ENCODE results near the gene SDC4.
A peak's percentile ranks its signal among the peaks of the same experiment; 100 is the strongest.

SDC4 gene

GRCh38 chr20:45299786-45300185 lies 48.4 kb downstream of the SDC4 start:
- no peak for DNase-seq (ENCODE audit: low read depth in 2 of 2, low spot score in 1 of 2)

- no peak for DNase-seq (ENCODE audit: low read depth in 2 of 2, low spot score in 1 of 2)
These were observed 50.3 kb downstream of the SDC4 start for GRCh38 chr20:45297786-45298497.

GRCh38 chr20:45294659-45295058 lies 53.6 kb downstream of the SDC4 start:
- no peak for DNase-seq (ENCODE audit: low read depth in 2 of 2, low spot score in 1 of 2)

- no peak for DNase-seq (ENCODE audit: low read depth in 2 of 2, low spot score in 1 of 2)
These were observed 54.2 kb downstream of the SDC4 start for GRCh38 chr20:45294003-45294368.

GRCh38 chr20:45293041-45294002 lies 54.9 kb downstream of the SDC4 start:
- peak; percentile 59 to 69 for DNase-seq (ENCODE audit: low read depth in 2 of 2, low spot score in 1 of 2)

GRCh38 chr20:45292343-45292742 lies 55.9 kb downstream of the SDC4 start:
- no peak for DNase-seq (ENCODE audit: low read depth in 2 of 2, low spot score in 1 of 2)

- DNase-seq (ENCODE audit: low read depth in 2 of 2, low spot score in 1 of 2): no peak
These were observed 56.7 kb downstream of the SDC4 start for GRCh38 chr20:45291526-45291925.

- DNase-seq (ENCODE audit: low read depth in 2 of 2, low spot score in 1 of 2): peak; percentile 14 to 45
These were observed 57.4 kb downstream of the SDC4 start for GRCh38 chr20:45290677-45291355.

- no peak for DNase-seq (ENCODE audit: low read depth in 2 of 2, low spot score in 1 of 2)
These were observed 58.1 kb downstream of the SDC4 start for GRCh38 chr20:45289942-45290676.

- no peak for DNase-seq (ENCODE audit: low read depth in 2 of 2, low spot score in 1 of 2)
These were observed 59.4 kb downstream of the SDC4 start for GRCh38 chr20:45288860-45289259.

GRCh38 chr20:45288376-45288775 lies 59.8 kb downstream of the SDC4 start:
- no peak for DNase-seq (ENCODE audit: low read depth in 2 of 2, low spot score in 1 of 2)

- no peak for DNase-seq (ENCODE audit: low read depth in 2 of 2, low spot score in 1 of 2)
These were observed 64.6 kb downstream of the SDC4 start for GRCh38 chr20:45283551-45284057.

- DNase-seq (ENCODE audit: low read depth in 2 of 2, low spot score in 1 of 2): no peak
These were observed 65.3 kb downstream of the SDC4 start for GRCh38 chr20:45282700-45283550.

- no peak for DNase-seq (ENCODE audit: low read depth in 2 of 2, low spot score in 1 of 2)
These were observed 68.2 kb downstream of the SDC4 start for GRCh38 chr20:45279992-45280391.

GRCh38 chr20:45275338-45275737 lies 72.9 kb downstream of the SDC4 start:
- no peak for DNase-seq (ENCODE audit: low read depth in 2 of 2, low spot score in 1 of 2)

All from stimulated activated CD8-positive, alpha-beta memory T cell treated with anti-CD3 and anti-CD28 coated beads, Interleukin-4, amount 100 ng/mL, for 4 hours (primary cell).